Fibroblast of skin of back (primary cell): Measurements from ENCODE around the gene SHISA7.

Experiments
- DNase-seq: peaks from one replicate; pipeline ENCODE4 v3.0.0-alpha.2; 2013

The SHISA7 gene

DNA sequence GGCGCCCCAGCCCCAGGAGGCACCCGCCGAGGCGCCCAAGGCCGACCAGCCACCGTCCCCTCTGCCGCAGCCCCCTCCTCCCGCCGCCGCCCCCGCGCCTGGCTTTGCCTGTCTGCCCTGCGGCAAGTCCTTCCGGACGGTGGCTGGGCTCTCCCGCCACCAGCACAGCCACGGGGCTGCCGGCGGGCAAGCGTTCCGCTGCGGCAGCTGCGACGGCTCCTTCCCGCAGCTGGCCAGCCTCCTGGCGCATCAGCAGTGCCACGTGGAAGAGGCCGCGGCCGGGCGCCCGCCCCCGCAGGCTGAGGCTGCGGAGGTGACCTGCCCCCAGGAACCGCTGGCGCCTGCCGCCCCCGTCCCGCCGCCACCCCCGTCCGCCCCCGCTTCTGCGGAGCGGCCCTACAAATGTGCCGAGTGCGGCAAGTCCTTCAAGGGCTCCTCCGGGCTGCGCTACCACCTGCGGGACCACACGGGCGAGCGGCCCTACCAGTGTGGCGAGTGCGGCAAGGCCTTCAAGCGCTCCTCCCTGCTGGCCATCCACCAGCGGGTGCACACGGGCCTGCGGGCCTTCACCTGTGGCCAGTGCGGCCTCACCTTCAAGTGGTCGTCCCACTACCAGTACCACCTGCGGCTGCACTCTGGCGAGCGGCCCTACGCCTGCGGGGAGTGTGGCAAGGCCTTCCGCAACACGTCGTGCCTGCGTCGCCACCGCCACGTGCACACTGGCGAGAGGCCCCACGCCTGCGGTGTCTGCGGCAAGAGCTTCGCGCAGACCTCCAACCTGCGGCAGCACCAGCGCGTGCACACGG, 39.3 kb upstream of the SHISA7 start:
- no peak for DNase-seq

DNA sequence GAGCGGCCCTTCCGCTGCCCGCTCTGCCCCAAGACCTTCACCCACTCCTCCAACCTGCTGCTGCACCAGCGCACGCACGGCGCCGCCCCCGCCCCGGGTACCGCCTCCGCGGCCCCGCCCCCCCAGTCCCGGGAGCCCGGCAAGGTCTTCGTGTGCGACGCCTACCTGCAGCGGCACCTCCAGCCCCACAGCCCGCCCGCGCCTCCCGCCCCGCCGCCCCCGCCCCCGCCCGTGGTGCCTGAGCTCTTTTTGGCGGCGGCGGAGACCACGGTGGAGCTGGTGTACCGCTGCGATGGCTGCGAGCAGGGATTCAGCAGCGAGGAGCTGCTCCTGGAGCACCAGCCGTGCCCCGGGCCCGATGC, 38.7 kb upstream of the SHISA7 start:
- DNase-seq, result no peak

GRCh38 chr19:55481148-55481793, 38.2 kb upstream of the SHISA7 start:
- no peak for DNase-seq

DNA sequence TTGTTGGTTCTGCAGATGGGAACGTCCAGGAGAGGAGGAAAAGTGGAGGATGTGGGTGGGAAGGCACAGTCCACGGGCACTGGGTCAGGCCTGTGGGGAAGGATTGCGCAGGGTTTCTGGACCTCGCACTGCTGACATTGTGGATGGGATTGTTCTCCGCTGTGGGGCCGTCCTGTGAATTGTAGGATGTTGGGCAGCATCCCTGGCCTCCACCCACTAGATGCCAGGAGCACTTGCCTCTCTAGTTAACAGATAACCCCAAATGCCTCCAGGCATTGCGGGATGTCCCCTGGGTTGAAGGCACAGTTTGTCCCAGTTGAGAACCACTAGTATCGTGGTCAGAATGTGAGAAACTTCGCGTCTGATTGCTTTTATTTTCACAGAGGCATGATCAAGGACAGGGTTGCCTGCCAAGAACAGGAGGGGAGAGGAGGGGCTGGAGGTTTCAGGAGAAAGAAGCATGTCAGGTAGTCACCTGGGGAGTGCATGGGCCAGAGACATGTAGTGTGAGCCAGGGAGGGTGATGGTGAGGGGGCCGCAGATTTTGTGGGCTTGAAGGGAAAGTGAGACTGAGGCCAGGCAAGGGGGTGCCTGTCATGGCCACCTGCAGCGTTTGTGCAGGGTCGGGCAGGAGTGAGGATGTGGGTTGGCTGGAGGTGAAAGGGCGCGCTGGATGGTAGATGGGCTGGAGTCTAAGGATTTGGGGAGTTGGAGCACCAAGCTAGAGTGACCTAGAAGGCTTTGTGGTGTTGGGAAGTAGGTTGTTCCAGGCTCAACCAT, 36.5 kb upstream of the SHISA7 start:
- DNase-seq, result no peak

DNA sequence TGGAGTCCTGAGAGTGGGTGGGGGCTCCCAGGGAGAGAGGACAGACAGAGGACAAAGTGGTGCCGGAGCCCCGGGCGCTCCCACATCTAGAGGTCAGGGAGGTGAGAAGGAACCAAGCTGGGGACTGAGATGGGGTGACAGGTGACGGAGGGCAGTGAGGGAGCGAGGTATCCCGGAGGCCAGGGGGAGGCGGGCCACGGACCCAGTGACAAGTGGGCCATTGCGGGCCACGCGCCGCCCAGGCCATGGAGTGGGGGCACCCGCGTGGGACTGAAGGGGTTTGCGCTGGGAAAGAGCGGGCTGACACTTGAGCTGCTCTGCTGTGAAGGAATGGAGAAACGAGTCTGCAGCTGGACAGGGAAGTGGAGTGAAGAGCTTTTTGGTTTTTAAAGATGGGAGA, 35.9 kb upstream of the SHISA7 start:
- no peak for DNase-seq

GRCh38 chr19:55478364-55478763, 35.3 kb upstream of the SHISA7 start:
- DNase-seq, result no peak

GRCh38 chr19:55477905-55478304, 34.8 kb upstream of the SHISA7 start:
- no peak for DNase-seq

- DNase-seq, result peak; percentile 99
Observed at GRCh38 chr19:55476100-55476775, 33.1 kb upstream of the SHISA7 start, which contains the start of gene ZNF628. Gene ZNF628 (plus strand): TSS chr19:55476617. CDS start chr19:55479911, 3,294 bp downstream.

GRCh38 chr19:55474269-55475265, 31.5 kb upstream of the SHISA7 start:
- DNase-seq, result peak; percentile 71

GRCh38 chr19:55473225-55474012, 30.3 kb upstream of the SHISA7 start:
- no peak for DNase-seq

DNA sequence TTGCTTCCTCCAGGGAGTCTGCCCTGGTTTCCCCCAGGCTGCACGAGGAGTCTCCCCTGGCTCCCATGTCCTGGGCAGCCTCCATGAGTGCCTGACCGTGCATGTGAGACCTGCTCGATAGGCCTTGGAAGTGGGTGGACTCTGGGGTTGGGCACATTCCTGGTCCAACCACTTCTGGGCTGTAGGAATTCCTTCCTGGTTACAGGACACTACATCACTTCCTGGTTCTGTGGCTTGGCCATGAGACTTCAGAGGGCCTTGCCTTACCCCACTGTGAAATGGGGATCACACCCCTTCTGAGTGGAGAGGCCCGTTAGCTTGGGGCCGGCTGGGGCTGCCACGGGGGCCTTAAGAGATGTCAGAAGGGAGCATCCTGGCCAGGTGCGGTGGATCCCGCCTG, 29.4 kb upstream of the SHISA7 start:
- peak; percentile 82 for DNase-seq

GRCh38 chr19:55471266-55471665, 28.2 kb upstream of the SHISA7 start:
- DNase-seq, result no peak

DNA sequence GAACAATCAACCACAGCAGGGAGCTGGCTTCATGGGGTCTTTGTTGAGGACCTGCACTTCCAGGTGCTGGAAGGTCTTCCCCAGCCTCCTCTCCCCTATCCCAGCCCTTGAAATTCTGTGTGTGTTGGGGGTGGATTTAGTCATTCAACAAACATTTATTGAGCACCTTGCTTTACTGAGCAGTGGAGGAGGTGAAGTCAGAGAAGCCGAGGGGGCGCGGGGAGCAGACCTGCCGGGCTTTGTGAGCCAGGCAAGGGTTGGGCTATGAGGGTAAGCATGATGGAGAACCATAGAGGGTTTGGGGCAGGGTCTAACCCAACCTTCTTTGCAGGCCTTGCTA, 24.9 kb upstream of the SHISA7 start:
- DNase-seq, result no peak

- peak; percentile 34 for DNase-seq
Observed at GRCh38 chr19:55467236-55468053, 24.3 kb upstream of the SHISA7 start.

- DNase-seq, result no peak
Observed at GRCh38 chr19:55466241-55466614, 23.1 kb upstream of the SHISA7 start.

DNA sequence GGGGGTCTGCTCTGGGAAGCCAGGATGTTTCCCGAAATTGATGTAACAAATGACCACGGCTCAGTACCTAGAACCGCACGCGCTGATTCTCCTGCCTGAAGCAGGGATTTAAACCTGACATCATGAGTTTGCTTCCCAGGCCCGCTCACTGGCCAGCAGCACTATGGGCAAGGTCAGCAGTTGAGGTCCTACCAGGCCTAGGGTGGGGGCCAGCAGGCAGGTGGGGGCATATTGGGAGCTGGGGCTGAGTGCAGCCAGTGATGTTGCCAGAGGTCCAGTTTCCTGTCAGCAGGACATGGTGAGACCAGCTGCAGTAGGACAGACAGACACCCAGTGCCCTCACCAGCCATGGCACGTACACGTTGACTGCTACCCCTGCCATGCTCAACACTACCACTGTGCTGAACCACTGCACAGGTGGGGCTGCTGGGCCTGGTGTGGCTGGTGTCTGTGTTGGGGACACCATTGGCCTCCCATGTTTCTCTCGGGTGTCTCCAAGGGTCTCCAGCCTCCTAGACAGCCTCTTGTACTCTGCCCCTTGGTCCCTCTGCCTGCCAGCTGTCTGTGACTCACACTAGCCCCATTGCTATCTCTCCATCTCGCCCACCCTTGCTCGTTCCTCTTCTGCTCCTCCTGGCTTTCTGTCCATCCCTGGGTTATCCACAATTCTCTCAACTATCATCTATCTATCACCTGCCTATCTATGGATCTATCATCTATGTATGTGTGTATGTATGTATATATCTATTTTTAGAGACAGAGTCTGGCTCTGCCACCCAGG, 22.6 kb upstream of the SHISA7 start:
- no peak for DNase-seq

DNA sequence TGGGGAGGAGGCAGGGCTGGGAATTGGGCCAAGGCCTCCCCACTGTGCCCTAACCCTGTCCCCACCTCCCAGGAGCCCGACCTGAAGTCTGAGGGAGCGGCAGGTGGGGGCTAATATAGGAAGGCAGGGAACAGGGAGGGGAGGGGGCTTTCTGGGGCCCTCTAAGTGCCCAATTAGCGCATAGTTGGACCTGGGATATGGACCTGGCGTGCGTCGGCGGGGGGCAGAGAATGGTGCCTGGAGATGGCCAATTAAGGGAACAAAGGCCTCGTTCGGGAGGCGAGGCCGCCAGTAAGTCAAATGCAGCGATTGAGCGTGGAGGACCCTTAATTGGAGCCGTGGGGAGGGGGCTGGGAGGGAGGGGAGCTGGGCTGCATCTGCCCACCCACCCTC, 21.6 kb upstream of the SHISA7 start, which contains the start of gene C19orf85:
Gene C19orf85, minus strand, starts transcription at position 90 of the 393 bp plus-strand sequence. CDS start 197 bp downstream, outside the sequence.
- DNase-seq, result no peak

DNA sequence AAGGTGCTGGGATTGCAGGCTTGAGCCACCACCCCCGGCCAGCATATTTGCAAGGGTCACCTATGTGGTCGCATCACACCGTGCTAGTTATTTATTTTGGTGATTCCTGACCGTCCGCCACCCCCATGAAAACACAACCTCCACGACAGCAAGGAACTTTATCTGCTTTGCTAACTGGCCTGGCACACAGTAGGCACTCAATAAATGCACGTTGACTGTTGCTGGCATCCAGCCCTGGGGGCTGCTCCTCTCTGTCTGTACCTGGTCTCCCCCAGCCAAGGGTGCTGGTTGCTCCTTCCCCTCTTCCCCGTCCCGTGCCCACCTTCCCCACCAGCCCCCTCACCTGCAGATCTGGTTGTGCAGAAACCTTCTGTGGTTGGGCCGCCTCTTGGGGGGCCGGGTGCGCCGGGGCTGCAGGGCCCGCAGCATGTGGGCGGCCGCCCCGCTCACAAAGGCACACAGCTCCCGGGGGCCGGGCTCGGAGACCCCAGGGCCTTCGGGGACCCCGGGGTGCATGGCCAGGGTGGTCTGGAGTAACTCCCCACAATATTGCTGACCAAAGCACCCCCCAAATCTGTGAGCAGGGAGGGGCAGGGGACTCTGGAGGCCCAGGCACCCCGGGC, 21.1 kb upstream of the SHISA7 start:
- no peak for DNase-seq
